NB4 (cell line): ENCODE data around the gene FOXP4.

Source experiments
- POLR2A ChIP-seq: IDR thresholded peaks from 2 replicates; pipeline ENCODE4 v1.6.1; 2011; ENCODE audit warnings: mild to moderate bottlenecking; ENCODE audit not compliant: insufficient read length; ENCODE audit errors: extremely low read depth
- TF ChIP-seq, protein P1 (sequence below): IDR thresholded peaks from one replicate; pipeline ENCODE4 v1.5.1; 2012; ENCODE audit warnings: low read depth, low read length
- TF ChIP-seq, protein P2 (sequence below): IDR thresholded peaks from 2 replicates; pipeline ENCODE4 v1.6.1; 2011; ENCODE audit warnings: low read depth, low read length

DNA sequence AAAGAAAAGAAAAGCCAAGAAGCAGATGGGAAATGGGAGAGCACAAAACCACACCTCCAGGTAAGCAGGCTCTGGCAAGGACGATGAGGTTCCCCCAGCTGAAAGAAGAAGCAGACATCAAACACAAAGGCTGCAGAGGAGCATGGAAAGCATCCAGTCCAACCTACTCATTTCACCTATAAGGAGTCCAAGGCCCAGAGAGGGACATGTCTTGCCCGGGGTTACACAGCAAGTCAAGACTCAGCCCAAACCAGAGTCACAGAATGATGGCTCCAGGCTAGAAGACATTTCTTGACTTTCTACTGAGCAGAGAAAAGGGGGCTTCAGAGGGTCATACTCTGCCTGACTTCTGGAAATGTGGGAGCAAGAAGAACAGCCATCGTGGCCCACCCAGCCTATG, 45.6 kb upstream of the FOXP4 start:
- TF ChIP-seq, protein P1, sequence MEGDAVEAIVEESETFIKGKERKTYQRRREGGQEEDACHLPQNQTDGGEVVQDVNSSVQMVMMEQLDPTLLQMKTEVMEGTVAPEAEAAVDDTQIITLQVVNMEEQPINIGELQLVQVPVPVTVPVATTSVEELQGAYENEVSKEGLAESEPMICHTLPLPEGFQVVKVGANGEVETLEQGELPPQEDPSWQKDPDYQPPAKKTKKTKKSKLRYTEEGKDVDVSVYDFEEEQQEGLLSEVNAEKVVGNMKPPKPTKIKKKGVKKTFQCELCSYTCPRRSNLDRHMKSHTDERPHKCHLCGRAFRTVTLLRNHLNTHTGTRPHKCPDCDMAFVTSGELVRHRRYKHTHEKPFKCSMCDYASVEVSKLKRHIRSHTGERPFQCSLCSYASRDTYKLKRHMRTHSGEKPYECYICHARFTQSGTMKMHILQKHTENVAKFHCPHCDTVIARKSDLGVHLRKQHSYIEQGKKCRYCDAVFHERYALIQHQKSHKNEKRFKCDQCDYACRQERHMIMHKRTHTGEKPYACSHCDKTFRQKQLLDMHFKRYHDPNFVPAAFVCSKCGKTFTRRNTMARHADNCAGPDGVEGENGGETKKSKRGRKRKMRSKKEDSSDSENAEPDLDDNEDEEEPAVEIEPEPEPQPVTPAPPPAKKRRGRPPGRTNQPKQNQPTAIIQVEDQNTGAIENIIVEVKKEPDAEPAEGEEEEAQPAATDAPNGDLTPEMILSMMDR: no peak
- no peak for TF ChIP-seq POLR2A
- TF ChIP-seq, protein P2, sequence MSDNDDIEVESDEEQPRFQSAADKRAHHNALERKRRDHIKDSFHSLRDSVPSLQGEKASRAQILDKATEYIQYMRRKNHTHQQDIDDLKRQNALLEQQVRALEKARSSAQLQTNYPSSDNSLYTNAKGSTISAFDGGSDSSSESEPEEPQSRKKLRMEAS: no peak
